Stimulated activated CD8-positive, alpha-beta memory T cell treated with anti-CD3 and anti-CD28 coated beads, Interleukin-15, amount 100 ng/mL, for 48 hours (primary cell): ENCODE measurements around the gene MAGEB10.
"Not testable (repeated sequence)": the region's sequence is repeated elsewhere in the genome, so short reads cannot be mapped to it uniquely, and the experiment has no call there.

ENCODE experiments used
- DNase-seq, 2 donors: peaks; one replicate each; pipeline ENCODE4 v3.0.0-alpha.2; 2020; ENCODE audit warnings: low read depth in 2 of 2

The MAGEB10 gene, protein sequence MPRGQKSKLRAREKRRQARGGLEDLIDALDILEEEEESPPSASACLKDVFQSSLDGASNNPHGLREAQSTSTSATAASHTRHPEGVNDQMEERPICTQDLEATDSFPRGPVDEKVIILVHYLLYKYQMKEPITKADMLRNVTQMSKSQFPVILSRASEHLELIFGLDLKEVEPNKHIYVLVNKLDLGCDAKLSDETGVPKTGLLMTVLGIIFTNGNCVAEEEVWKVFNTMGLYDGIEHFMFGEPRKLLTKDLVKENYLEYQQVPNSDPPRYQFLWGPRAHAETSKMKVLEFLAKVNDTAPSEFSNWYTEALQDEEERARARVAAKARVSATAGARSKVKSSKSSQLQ

GRCh38 chrX:27807690-27808089, at the start of gene MAGEB10:
MAGEB10 (plus strand) TSS chrX:27807990; CDS start chrX:27821307, 13,317 bp downstream.
- no peak for DNase-seq

DNA sequence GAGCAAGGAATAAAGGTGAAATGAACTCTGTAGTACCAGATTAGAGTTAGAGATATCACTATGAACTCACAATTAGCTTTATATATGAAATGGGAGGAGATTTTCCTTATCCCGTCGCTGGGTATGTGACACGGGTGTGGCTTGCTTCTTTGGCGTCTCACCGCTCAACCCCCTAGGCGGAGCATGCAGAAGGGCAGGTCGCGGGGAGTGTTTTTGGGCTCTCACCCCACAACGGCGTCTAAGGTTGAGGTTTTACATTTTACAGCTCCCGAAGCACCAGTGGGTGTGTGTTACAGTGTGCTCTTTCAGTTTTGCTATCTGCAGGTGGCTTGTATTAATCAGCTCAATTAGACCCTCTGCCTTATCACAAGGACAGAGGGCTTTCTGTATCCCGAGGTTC, 42.1 kb upstream of the MAGEB10 start:
- DNase-seq, result no peak

DNA sequence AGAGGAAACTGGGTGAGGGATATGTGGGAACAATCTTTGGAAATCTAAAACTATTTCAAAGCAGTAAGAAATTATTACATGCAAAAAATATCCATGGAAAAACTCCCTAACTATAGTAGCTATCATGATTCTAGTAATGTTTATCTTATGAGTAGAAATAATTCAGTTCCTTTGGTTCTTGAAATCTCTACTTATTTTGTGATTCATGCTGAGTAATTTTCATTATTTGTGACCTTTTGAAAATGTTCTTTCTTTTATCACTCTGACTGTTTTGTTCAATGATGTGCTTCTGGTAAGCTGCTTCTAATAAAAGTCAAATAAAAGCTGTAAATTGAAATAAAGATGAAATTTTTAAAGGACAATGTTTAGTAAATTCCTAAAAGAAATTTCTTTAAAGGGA, 40.4 kb upstream of the MAGEB10 start:
- no peak for DNase-seq

DNA sequence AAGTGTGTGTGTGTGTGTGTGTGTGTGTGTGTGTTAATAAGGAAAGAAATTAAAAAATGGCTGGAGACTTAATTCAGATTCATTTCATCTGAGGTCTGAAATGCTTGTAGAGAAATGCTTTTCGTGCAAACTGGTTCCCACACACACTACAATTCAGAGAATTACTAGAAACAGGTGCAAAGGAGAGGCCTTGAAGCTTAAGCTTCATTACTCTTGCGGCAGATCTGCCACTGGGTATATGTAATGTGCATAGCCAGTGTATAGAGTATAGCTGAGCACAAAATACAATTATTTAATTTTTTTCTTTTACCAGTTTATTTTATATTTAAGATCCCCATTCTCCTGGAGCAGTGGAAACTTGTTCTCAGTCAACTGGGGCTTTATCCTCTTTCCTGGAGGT, 31.8 kb upstream of the MAGEB10 start:
- no peak for DNase-seq

DNA sequence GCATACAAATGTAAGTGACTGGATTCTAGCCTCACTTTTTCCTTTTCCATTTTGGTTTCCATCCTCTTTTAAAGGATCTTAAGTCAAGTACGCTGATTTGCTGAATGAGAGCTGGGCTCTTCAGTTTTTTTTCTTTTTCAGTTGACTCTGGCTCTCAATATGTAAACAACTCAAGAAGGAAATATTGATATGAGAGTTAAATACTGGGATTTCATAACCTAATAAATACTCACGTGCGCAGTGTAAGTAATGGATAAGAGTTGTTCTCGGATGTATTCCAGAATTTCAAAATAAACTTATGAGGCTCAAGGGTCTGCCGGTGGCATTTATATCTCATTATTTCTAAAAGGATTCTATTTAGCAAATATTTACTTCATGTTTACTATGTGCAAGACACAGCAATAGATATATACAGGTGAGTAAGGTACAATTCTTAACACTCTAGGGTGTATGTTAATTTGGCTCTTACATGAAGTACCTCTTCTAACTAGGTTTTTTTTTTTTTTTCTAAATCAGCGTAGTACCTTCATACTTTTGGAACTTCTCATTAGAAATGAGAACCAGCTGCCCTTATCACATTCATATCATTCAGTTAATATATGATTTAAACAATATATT, 11.0 kb upstream of the MAGEB10 start:
- no peak for DNase-seq

- no peak for DNase-seq
Observed at GRCh38 chrX:27797575-27797974, 10.2 kb upstream of the MAGEB10 start.

GRCh38 chrX:27808226-27808625, 436 bp downstream of the MAGEB10 start:
- no peak for DNase-seq

DNA sequence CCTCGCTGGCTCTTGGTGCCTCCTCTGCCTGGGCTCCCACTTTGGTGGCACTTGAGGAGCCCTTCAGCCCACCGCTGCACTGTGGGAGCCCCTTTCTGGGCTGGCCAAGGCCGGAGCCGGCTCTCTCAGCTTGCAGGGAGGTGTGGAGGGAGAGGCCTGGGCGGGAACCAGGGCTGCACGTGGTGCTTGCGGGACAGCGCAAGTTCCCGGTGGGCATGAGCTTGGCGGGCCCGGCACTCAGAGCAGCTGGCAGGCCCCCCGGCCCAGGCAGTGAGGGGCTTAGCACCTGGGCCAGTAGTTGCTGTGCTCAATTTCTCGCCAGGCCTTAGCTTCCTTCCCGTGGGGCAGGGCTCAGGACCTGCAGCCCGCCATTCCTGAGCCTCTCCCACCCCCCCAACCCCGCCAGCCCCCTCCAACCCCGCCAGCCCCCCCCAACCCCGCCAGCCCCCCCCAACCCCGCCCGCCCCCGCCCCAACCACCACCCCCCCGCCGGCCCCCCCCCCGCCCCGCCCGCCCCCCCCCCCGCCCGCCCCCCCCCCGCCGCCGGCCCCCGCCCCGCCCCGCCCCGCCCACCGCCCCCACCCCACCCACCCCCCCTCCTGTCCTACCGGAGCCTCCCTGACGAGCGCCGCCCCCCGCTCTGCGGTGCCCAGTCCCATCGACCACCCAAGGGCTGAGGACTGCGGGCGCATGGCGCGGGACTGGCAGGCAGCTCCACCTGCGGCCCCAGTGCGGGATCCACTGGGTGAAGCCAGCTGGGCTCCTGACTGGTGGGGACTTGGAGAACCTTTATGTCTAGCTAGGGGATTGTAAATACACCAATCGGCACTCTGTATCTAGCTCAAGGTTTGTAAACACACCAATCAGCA, 1.4 kb downstream of the MAGEB10 start:
- DNase-seq, result not testable (repeated sequence)

DNA sequence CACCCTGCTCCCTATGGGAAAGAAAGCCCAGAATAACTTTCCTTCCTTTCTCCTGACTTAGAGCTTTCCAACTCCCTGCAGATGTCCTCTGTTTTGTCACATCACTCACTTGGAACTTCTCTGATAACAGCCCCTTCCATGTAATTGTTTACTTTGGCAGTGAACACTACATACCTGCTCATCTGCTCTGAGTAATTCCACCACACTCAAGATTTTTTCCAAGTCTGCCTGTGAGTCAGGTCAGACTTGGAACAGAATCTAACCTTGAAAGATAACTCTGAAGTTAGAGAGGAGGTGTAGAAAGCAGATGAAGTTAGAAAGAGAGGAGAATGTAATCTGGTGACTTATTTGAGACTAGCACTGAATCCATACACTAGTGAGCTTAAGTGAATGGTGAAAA, 7.4 kb downstream of the MAGEB10 start:
- DNase-seq, result no peak

GRCh38 chrX:27823812-27824211, 16.0 kb downstream of the MAGEB10 start:
- DNase-seq, result no peak

- no peak for DNase-seq
Observed at GRCh38 chrX:27838185-27838584, 30.4 kb downstream of the MAGEB10 start.

- no peak for DNase-seq
Observed at GRCh38 chrX:27840881-27841280, 33.1 kb downstream of the MAGEB10 start.

GRCh38 chrX:27842859-27843258, 35.1 kb downstream of the MAGEB10 start:
- no peak for DNase-seq

- DNase-seq, result no peak
Observed at GRCh38 chrX:27860337-27860736, 52.5 kb downstream of the MAGEB10 start.

DNA sequence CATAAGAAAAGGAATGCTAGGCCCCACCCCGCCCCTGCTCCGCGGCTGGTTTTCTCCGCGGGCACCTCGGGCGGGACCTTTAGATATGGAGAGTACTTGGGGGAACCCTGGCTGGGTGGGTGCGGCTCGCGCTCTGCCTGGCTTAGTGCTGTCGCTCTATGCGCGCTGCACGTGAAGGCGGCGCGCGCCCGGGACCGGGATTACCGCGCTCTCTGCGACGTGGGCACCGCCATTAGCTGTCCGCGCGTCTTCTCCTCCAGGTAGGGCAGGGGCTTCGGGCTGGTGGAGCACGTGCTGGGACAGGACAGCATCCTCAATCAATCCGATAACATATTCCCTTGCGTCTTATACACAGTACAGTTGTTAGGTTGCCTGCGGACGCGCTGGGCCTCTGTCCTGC, 56.0 kb downstream of the MAGEB10 start:
- no peak for DNase-seq
